Measurements from ENCODE around the gene ANGPTL4.
"Not testable (repeated sequence)": the region's sequence is repeated elsewhere in the genome, so short reads cannot be mapped to it uniquely, and the experiment has no call there.

ANGPTL4 gene

DNA sequence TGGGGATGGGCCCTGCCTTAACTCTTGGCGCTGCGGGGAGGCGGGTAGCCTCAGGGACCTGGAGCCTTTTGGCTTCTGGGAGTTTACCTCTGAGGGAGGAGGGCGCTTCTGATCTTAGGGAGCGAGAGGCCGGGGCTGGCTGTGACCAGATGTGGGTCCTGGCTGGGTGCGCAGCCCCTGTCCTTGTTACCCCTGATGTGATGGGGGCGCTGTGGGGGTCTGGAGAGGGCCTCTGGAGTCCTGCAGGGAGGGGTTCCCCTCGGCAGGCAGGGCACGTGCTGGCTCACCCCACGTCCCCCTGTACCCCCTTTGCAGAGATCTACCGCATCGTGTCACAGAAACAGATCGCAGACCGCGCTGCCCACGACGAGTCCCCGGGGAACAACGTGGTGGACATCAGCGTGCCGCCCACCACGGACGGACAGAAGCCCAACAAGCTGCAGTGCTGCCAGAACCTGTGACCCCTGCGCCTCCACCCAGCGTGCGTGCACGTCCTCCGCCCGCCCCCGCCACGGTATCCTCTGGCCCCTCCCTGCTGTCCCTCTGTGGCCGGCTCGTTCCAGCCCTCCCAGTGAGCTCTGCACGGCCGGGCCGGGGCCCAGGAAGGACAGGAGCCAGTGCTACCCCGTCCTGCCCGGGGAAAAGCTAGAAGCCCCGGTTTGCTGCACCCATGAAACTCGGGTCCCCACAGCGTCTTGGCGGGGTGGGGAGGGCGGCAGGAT, 39.3 kb downstream of the ANGPTL4 start:
- Mint-ChIP-seq H3K4me1 (no peaks in the 10 kb centered on the region), H3K27ac (no peak overlapping the region), H3K36me3 (peaks cover 2% of the 10 kb centered on the region), H3K9me3 (no peaks in the 10 kb centered on the region), H3K4me3 (no peak overlapping the region), H3K27me3 (no peaks in the 10 kb centered on the region)

DNA sequence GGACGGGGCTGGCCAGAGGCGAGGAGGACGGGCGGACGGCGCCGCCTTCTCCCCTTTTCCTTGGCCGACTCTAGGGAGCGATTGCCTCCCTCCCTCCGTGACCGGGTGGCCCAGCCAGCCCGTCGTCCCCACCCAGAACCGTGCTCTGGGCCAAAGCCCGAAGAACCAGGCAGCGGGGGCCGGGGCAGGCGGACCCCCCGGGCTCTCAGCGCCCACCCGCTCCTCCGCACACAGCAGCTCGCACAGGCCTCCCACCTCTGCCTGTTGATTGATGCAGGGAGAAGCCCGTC, 39.8 kb downstream of the ANGPTL4 start:
- Mint-ChIP-seq H3K27ac (no peak overlapping the region), H3K27me3 (no peaks in the 10 kb centered on the region), H3K4me3 (no peak overlapping the region)

DNA sequence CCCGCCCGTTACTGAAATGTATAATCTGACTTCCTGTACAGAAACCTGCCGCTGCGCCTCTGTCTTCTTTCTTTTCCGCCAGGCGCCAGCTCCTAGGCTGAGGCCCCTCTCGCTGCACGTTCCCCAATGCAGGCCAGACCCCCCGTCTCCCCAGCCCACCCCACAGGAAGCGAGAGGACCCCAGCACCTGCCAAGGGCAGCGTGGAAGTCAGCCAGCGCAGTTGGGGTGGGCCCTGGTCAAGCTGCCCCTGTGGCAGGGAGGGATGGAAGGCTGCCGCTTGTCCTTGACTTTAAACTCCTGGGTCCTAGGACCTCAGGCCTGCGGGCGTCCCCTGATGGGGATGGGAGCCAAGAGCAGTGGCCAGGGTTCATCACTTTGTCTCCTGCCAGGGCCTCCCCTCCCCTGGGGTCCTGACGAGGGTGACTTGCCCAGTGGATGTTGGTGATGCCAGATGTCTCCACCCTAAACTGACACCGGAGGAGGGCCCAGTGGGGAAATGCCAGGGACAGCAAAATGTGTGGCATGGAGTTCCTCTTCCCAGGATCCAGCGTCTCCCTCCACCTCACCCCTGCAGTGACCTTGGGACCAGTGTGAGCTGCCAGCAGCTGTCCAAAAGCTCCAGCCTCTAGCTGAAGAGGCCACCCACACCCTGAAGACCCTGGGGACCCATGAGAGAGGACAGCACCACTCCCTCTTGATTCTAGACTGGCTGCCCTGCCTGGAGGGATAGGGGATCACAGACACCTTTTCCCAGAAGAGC, 40.6 kb downstream of the ANGPTL4 start:
- no peak overlapping the region for H3K27ac Mint-ChIP-seq
- no peaks in the 10 kb centered on the region for H3K4me1 Mint-ChIP-seq
- no peaks in the 10 kb centered on the region for H3K27me3 Mint-ChIP-seq
- H3K4me3 Mint-ChIP-seq: no peak overlapping the region
- H3K9me3 Mint-ChIP-seq: no peaks in the 10 kb centered on the region
- H3K36me3 Mint-ChIP-seq: peaks cover 2% of the 10 kb centered on the region

More for the DNA sequence above, 39.8 kb downstream of the ANGPTL4 start:
- H3K36me3 Mint-ChIP-seq: peaks cover 2% of the 10 kb centered on the region
- no peaks in the 10 kb centered on the region for H3K9me3 Mint-ChIP-seq
- H3K4me1 Mint-ChIP-seq: no peaks in the 10 kb centered on the region

DNA sequence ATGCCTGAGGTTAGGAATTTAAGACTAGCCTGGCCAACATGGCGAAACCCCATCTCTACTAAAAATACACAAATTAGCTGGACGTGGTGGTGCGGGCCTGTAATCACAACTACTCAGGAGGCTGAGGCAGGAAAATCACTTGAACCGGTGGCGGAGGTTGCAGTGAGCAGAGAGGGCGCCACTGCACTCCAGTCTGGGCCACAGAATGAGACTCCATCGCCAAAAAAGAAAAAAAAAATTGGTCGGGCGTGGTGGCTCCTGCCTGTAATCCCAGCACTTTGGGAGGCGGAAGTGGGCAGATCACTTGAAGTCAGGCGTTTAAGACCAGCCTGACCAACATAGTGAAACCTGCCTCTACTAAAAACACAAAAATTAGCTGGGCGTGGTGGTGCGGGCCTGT, 46.8 kb downstream of the ANGPTL4 start:
- not testable (repeated sequence) for H3K27me3 Mint-ChIP-seq, H3K9me3 Mint-ChIP-seq, H3K36me3 Mint-ChIP-seq, H3K4me1 Mint-ChIP-seq, H3K4me3 Mint-ChIP-seq, H3K27ac Mint-ChIP-seq

DNA sequence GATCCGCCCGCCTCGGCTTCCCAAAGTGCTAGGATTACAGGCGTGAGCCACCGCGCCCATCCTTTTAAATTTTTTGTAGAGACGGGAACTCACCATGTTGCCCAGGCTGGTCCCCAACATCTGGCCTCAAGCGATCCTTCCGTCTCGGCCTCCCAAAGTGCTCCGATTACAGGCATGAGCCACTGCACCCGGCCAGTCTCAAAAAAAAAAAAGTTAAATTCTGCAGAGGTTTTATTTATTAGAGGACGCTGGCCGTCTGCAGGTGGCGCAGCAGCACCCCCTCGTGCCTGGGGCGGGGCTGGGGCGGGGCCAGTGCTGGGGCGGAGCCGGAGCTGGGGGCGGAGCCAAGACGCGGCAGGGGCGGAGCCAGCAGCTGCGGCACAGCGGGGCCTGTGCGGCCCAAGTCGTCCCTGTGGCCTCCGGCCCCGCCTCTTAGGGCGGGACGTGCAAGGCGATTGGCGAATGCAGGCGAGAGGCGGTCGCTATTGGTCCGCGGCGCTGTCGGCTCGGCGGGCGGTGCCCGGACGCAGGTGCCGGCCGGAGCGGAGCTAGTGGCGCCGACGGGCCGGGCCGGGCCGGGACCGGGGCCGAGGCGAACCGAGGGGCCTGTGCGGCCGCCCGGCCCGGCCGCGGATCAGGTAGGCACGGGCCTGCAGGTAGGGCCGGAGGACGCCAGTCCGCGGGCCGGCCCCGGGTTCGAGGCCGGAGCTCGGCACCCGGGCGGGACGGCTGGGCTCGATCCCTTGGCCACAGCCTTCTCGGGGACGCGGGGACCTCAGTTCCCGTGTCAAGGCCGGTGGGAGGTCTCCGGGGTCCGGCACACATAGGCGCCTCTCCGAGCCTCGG, 49.1 kb downstream of the ANGPTL4 start, which contains the start of gene MARCHF2:
TSS of gene MARCHF2 (plus strand) at position 523 of the 846 bp plus-strand sequence. CDS start 8,536 bp downstream, outside the sequence.
- no peaks in the 10 kb centered on the region for H3K9me3 Mint-ChIP-seq
- no peaks in the 10 kb centered on the region for H3K27me3 Mint-ChIP-seq
- H3K4me1 Mint-ChIP-seq: peaks cover 8% of the 10 kb centered on the region
- H3K27ac Mint-ChIP-seq: peak within 1 kb of the TSS; percentile 59
- H3K4me3 Mint-ChIP-seq: peak within 1 kb of the TSS; percentile 71
- H3K36me3 Mint-ChIP-seq: no peaks in the 10 kb centered on the region

DNA sequence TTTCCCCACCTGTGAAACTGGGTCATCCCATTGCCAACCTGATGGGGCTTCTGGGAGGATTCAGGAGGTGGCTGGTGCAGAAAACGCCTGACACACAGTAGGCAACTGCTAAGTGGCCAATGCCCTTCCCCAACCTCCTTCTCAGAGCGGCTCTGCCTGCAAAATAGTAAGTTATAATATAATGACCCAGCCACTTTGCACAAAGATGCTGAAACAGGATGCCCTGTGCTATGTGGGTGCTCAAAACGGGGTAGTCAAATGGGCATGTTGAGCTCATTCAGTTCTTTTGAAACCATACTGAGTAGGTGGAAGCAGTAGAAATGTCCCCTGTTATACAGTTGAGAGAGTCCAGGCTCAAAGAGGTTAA, 49.7 kb downstream of the ANGPTL4 start:
- Mint-ChIP-seq H3K4me1 (peaks cover 8% of the 10 kb centered on the region), H3K27me3 (no peaks in the 10 kb centered on the region), H3K4me3 (peak overlapping the region; percentile 71), H3K36me3 (no peaks in the 10 kb centered on the region), H3K9me3 (no peaks in the 10 kb centered on the region), H3K27ac (peak overlapping the region; percentile 59)

DNA sequence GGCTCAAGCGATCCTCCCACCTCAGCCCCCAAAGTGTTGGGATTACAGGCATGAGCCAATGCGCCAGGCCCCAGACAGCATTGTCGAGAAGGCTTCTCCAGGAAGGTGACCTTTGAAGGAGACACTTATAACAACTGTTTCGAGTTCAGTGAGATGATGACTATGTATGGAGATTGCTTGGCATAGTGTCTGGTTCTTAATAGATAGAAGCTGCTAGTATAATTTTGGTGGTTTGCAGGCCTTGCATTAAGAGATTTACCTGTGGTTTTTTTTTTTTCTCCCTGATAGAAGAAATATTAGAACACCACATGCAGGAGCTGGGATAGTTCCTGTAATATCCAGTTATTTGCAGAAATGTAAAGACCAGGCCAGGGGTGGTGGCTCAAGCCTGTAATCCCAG, 52.8 kb downstream of the ANGPTL4 start:
- Mint-ChIP-seq H3K9me3 (no peaks in the 10 kb centered on the region), H3K27ac (no peak overlapping the region), H3K4me1 (peaks cover 5% of the 10 kb centered on the region), H3K4me3 (no peak overlapping the region), H3K36me3 (no peaks in the 10 kb centered on the region), H3K27me3 (no peaks in the 10 kb centered on the region)

DNA sequence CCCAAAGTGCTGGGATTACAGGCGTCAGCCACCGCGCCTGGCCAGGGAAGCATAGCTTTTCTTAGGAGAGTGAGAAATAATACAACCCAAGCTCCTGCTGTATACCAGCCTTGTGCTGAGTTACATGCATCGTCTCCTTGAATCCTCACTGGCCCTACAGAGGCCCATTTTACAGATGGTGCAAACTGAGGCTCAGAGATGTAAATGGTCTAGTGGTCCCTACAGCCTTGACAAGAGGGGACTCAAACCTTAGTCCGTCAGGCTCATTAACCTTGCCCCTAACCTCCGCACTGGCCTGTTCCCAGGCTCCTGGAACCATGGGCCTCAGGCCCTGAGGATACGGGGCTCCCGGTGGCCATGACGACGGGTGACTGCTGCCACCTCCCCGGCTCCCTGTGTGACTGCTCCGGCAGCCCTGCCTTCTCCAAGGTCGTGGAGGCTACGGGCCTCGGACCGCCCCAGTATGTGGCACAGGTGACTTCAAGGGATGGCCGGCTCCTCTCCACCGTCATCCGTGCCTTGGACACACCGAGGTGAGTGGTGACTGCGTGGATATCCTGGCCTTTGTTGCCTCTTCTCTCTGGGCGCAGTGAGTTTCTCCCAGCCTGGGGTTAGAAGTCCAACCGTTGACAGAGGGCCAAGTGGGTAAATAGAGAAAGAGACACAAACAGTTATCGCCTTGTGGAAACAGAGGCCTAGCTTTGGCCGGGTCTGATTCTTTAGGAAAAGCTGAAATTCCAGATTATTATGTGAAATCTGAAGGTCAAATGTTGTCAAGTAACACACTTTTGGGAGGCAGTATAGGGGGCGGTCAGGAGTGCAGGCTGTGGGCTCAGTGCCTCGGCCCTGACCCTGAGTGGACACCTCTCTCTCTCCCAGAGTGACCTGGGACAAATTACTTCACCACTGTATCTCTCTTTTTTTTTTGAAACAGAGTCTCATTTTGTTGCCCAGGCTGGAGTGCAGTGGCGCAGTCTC, 57.8 kb downstream of the ANGPTL4 start:
- H3K4me1 Mint-ChIP-seq: no peaks in the 10 kb centered on the region
- no peak overlapping the region for H3K27ac Mint-ChIP-seq
- H3K36me3 Mint-ChIP-seq: no peaks in the 10 kb centered on the region
- H3K9me3 Mint-ChIP-seq: no peaks in the 10 kb centered on the region
- H3K27me3 Mint-ChIP-seq: no peaks in the 10 kb centered on the region
- H3K4me3 Mint-ChIP-seq: no peak overlapping the region

DNA sequence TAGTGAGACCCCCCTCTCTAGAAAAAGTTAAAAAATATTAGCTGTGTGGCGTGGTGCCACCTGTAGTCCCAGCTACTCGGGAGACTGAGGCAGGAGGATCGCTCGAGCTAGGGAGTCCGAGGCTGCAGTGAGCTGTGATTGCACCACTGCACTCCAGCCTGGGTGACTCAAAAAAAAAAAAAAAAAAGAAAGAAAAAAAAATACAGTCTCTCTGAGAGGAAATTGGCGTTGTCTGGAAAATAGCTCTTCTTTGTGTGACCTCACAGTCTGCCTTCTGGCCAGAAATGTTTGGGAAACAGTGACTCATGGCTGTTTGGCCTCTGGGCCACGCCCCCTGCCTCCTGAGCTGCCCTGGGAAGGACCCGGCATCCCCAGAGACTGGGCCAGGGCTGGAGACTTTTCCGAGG, 59.9 kb downstream of the ANGPTL4 start:
- H3K4me1 Mint-ChIP-seq: no peaks in the 10 kb centered on the region
- H3K27me3 Mint-ChIP-seq: no peaks in the 10 kb centered on the region
- H3K36me3 Mint-ChIP-seq: no peaks in the 10 kb centered on the region
- H3K9me3 Mint-ChIP-seq: no peaks in the 10 kb centered on the region
- no peak overlapping the region for H3K27ac Mint-ChIP-seq
- H3K4me3 Mint-ChIP-seq: no peak overlapping the region

All from activated naive CD4-positive, alpha-beta T cell treated with anti-CD3 and anti-CD28 coated beads, Interleukin-2, amount 50 U/mL, for 24 hours (primary cell).